ENCODE data around the gene SIPA1L3.

- TF ChIP-seq CTCF (IDR thresholded peaks at IDR 0.05; ENCODE audit: insufficient read depth, low read length, poor library complexity, severe bottlenecking), result no peak
- TF ChIP-seq EZH2phosphoT487 (conservative IDR thresholded peaks at IDR 0.05; ENCODE audit: low read length), result no peak
Observed at GRCh38 chr19:38059897-38060296, 152.9 kb downstream of the SIPA1L3 start.

All from SU-DHL-6 (cell line).